Neural cell (in vitro differentiated cells): Measurements from ENCODE around the gene SMAD2. TPM values are rescaled to one million over a fixed set of nuclear protein-coding genes. Genes with fewer than 3 reads are reported as not detected.

Experiments
- H2AFZ ChIP-seq: fragments of 200-600, 300-800 bp; sonication (generic), shearing (Covaris generic); 2 replicates; pipeline ENCODE4 v1.6.0; 2014; ENCODE audit warnings: low read depth, mild to moderate bottlenecking, antibody characterized with exemption, low read length, moderate library complexity
- H3F3A ChIP-seq: fragments of 200-600 bp; shearing (Covaris generic); 2 replicates; pipeline ENCODE4 v1.6.1; 2016; ENCODE audit warnings: mild to moderate bottlenecking, moderate library complexity, mixed read lengths, antibody characterized with exemption, low read length; ENCODE audit not compliant: insufficient read depth, poor library complexity, severe bottlenecking
- H3K27ac ChIP-seq: fragments of 200-600, 300-800 bp; sonication (generic), shearing (Covaris generic); 2 replicates; pipeline ENCODE4 v1.5.1; 2014; ENCODE audit warnings: mild to moderate bottlenecking, low read length, moderate library complexity
- H3K27me3 ChIP-seq: fragments of 300-800, 200-600 bp; sonication (generic), shearing (Covaris generic); 2 replicates; pipeline ENCODE4 v1.6.0; 2014; ENCODE audit warnings: mild to moderate bottlenecking, low read depth, low read length, moderate library complexity; ENCODE audit not compliant: insufficient read depth
- H3K36me3 ChIP-seq: fragments of 300-800, 200-600 bp; sonication (generic), shearing (Covaris generic); 2 replicates; pipeline ENCODE4 v1.5.1; 2014; ENCODE audit warnings: mild to moderate bottlenecking, antibody characterized with exemption, low read length, moderate library complexity; ENCODE audit not compliant: insufficient read depth
- H3K4me2 ChIP-seq: fragments of 300-800, 200-600 bp; sonication (generic), shearing (Covaris generic); 2 replicates; pipeline ENCODE4 v1.6.0; 2014; ENCODE audit warnings: mild to moderate bottlenecking, low read length
- H3K4me3 ChIP-seq: fragments of 300-800, 200-600 bp; sonication (generic), shearing (Covaris generic); 2 replicates; pipeline ENCODE4 v1.5.1; 2014; ENCODE audit warnings: mild to moderate bottlenecking, low read length, moderate library complexity
- H3K79me2 ChIP-seq: fragments of 200-600 bp; shearing (Covaris generic); replicated peaks from 2 replicates; pipeline ENCODE4 v1.6.0; 2014; ENCODE audit warnings: mild to moderate bottlenecking, low read length, moderate library complexity; ENCODE audit not compliant: insufficient read depth
- H3K9ac ChIP-seq: fragments of 300-800, 200-600 bp; sonication (generic), shearing (Covaris generic); 2 replicates; pipeline ENCODE4 v1.6.1; 2016; ENCODE audit warnings: mild to moderate bottlenecking, low read length, mixed read lengths
- H3K9me2 ChIP-seq: fragments of 200-600 bp; shearing (Covaris generic); 2 replicates; pipeline ENCODE4 v1.6.1; 2016; ENCODE audit warnings: mild to moderate bottlenecking, low read length, mixed read lengths; ENCODE audit not compliant: insufficient read depth
- H3K9me3 ChIP-seq: fragments of 200-600, 300-800 bp; sonication (generic), shearing (Covaris generic); 2 replicates; pipeline ENCODE4 v1.6.1; 2016; ENCODE audit warnings: mild to moderate bottlenecking, mixed run types, low read length, moderate library complexity, mixed read lengths
- H4K20me1 ChIP-seq: fragments of 200-600 bp; shearing (Covaris generic); 2 replicates; pipeline ENCODE4 v1.6.1; 2016; ENCODE audit warnings: mild to moderate bottlenecking, mixed run types; ENCODE audit not compliant: insufficient read depth
- EP300 ChIP-seq: fragments of 450-650 bp; conservative IDR thresholded peaks from 2 replicates; pipeline ENCODE4 v1.6.1; 2014; ENCODE audit warnings: antibody characterized with exemption, mild to moderate bottlenecking, moderate library complexity; ENCODE audit not compliant: poor library complexity, severe bottlenecking
- EZH2 ChIP-seq: fragments of 200-600, 300-800 bp; shearing (Covaris generic), sonication (generic); IDR thresholded peaks from 2 replicates; pipeline ENCODE4 v1.6.1; 2014; ENCODE audit warnings: antibody characterized with exemption, low read length, borderline replicate concordance, mild to moderate bottlenecking; ENCODE audit not compliant: insufficient read depth, poor library complexity, severe bottlenecking
- MXI1 ChIP-seq: fragments of 450-650 bp; conservative IDR thresholded peaks from 2 replicates; pipeline ENCODE4 v1.6.1; 2014; ENCODE audit warnings: antibody characterized with exemption, mild to moderate bottlenecking; ENCODE audit not compliant: poor library complexity, severe bottlenecking
- POLR2AphosphoS5 ChIP-seq: IDR thresholded peaks from 2 replicates; pipeline ENCODE4 v1.6.1; 2012
- RAD21 ChIP-seq: fragments of 450-650 bp; conservative IDR thresholded peaks from 2 replicates; pipeline ENCODE4 v1.6.1; 2014; ENCODE audit warnings: antibody characterized with exemption, mild to moderate bottlenecking, moderate library complexity
- SMC3 ChIP-seq: fragments of 450-650 bp; conservative IDR thresholded peaks from 2 replicates; pipeline ENCODE4 v1.6.1; 2014; ENCODE audit warnings: antibody characterized with exemption, mild to moderate bottlenecking, moderate library complexity; ENCODE audit not compliant: poor library complexity
- TAF1 ChIP-seq: IDR thresholded peaks from 2 replicates; pipeline ENCODE4 v1.6.1; 2012; ENCODE audit warnings: low read depth
- polyA plus RNA-seq: library from polyadenylated mRNA; depleted of rRNA; stranded (reverse); fragments of >200 nt; gene quantifications from 2 replicates; pipeline ENCODE4 v1.2.3, GENCODE V29; 2014
- TF ChIP-seq, protein P1 (sequence below): IDR thresholded peaks from 2 replicates; pipeline ENCODE4 v1.6.1; 2012; ENCODE audit warnings: borderline replicate concordance
- TF ChIP-seq, protein P2 (sequence below): fragments of 450-650 bp; IDR thresholded peaks from 2 replicates; pipeline ENCODE4 v1.5.1; 2014; ENCODE audit warnings: antibody characterized with exemption, mild to moderate bottlenecking, moderate library complexity; ENCODE audit not compliant: poor library complexity, severe bottlenecking

SMAD2 gene
- polyA plus RNA-seq, 1 donor from 2014 or later: 64.7 TPM

DNA sequence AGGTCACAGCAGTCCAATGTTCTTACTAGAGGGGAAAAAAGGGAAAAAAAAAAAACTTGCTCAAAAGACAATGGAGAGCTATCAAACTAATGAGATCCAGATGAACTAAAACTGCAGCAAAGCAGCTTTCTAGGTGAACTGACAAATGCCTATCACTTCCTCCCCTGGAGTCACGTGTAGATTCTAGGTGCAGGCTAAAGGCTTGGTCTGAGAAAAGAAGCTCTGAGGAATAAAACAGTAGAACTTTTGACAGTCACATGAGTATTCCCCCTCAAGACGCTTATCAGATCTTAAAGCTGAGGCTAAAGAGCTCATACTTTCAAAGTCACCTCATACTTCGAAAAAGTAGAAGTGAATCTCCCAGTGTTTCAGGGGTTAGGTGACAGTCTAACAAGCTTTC is 42.3 kb downstream of the SMAD2 start:
- Histone ChIP-seq H3F3A (peaks cover 3% of the 10 kb centered on the region), H3K9me3 (no peaks in the 10 kb centered on the region), H3K79me2 (peaks cover 7% of the 10 kb centered on the region), H3K27ac (no peak overlapping the region), H3K4me2 (no peak overlapping the region), H3K9me2 (no peaks in the 10 kb centered on the region), H4K20me1 (no peaks in the 10 kb centered on the region), H3K36me3 (no peaks in the 10 kb centered on the region), H2AFZ (no peak overlapping the region), H3K27me3 (no peaks in the 10 kb centered on the region), H3K4me3 (no peak overlapping the region), H3K9ac (no peak overlapping the region)
- TF ChIP-seq EP300 (no peak), EZH2 (no peak), RAD21 (no peak), SMC3 (no peak)
- TF ChIP-seq, protein P1, sequence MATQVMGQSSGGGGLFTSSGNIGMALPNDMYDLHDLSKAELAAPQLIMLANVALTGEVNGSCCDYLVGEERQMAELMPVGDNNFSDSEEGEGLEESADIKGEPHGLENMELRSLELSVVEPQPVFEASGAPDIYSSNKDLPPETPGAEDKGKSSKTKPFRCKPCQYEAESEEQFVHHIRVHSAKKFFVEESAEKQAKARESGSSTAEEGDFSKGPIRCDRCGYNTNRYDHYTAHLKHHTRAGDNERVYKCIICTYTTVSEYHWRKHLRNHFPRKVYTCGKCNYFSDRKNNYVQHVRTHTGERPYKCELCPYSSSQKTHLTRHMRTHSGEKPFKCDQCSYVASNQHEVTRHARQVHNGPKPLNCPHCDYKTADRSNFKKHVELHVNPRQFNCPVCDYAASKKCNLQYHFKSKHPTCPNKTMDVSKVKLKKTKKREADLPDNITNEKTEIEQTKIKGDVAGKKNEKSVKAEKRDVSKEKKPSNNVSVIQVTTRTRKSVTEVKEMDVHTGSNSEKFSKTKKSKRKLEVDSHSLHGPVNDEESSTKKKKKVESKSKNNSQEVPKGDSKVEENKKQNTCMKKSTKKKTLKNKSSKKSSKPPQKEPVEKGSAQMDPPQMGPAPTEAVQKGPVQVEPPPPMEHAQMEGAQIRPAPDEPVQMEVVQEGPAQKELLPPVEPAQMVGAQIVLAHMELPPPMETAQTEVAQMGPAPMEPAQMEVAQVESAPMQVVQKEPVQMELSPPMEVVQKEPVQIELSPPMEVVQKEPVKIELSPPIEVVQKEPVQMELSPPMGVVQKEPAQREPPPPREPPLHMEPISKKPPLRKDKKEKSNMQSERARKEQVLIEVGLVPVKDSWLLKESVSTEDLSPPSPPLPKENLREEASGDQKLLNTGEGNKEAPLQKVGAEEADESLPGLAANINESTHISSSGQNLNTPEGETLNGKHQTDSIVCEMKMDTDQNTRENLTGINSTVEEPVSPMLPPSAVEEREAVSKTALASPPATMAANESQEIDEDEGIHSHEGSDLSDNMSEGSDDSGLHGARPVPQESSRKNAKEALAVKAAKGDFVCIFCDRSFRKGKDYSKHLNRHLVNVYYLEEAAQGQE: no peak
- TF ChIP-seq, protein P2, sequence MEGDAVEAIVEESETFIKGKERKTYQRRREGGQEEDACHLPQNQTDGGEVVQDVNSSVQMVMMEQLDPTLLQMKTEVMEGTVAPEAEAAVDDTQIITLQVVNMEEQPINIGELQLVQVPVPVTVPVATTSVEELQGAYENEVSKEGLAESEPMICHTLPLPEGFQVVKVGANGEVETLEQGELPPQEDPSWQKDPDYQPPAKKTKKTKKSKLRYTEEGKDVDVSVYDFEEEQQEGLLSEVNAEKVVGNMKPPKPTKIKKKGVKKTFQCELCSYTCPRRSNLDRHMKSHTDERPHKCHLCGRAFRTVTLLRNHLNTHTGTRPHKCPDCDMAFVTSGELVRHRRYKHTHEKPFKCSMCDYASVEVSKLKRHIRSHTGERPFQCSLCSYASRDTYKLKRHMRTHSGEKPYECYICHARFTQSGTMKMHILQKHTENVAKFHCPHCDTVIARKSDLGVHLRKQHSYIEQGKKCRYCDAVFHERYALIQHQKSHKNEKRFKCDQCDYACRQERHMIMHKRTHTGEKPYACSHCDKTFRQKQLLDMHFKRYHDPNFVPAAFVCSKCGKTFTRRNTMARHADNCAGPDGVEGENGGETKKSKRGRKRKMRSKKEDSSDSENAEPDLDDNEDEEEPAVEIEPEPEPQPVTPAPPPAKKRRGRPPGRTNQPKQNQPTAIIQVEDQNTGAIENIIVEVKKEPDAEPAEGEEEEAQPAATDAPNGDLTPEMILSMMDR: no peak

DNA sequence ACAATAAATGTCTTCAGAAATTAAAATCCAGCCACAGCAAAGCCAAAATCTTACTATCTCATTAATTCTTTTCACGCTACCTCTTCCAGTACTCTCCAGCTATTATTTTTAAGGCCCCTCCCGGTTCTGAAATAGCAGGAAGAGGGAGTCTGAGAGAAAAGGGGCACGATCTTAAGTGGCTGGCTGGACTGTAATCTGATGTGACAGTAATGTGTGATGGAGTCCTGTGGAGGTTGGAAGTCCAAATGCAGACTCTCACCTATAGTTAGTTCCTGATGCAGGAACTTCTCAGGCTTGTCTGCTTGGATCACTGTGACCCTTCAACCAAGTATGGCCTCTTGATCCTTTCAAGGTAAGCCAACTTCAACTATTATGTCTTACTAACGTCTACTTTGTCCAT is 43.2 kb downstream of the SMAD2 start:
- Histone ChIP-seq H3K9me2 (no peaks in the 10 kb centered on the region), H3K9ac (no peak overlapping the region), H3K27me3 (no peaks in the 10 kb centered on the region), H2AFZ (no peak overlapping the region), H3K36me3 (no peaks in the 10 kb centered on the region), H3K9me3 (no peaks in the 10 kb centered on the region), H3K79me2 (peaks cover 7% of the 10 kb centered on the region), H4K20me1 (no peaks in the 10 kb centered on the region), H3K27ac (no peak overlapping the region), H3K4me3 (no peak overlapping the region), H3K4me2 (no peak overlapping the region), H3F3A (no peaks in the 10 kb centered on the region)
- TF ChIP-seq EZH2: no peak
- TF ChIP-seq MXI1: no peak
- no peak for TF ChIP-seq SMC3
- TF ChIP-seq EP300: no peak
- TF ChIP-seq RAD21: no peak
- TF ChIP-seq POLR2AphosphoS5: no peak
- TF ChIP-seq, protein P1: no peak
- TF ChIP-seq, protein P2: no peak
- TF ChIP-seq TAF1: no peak
